ENCODE measurements around the gene TMEM205.
A peak's percentile ranks its signal among the peaks of the same experiment; 100 is the strongest.

DNA sequence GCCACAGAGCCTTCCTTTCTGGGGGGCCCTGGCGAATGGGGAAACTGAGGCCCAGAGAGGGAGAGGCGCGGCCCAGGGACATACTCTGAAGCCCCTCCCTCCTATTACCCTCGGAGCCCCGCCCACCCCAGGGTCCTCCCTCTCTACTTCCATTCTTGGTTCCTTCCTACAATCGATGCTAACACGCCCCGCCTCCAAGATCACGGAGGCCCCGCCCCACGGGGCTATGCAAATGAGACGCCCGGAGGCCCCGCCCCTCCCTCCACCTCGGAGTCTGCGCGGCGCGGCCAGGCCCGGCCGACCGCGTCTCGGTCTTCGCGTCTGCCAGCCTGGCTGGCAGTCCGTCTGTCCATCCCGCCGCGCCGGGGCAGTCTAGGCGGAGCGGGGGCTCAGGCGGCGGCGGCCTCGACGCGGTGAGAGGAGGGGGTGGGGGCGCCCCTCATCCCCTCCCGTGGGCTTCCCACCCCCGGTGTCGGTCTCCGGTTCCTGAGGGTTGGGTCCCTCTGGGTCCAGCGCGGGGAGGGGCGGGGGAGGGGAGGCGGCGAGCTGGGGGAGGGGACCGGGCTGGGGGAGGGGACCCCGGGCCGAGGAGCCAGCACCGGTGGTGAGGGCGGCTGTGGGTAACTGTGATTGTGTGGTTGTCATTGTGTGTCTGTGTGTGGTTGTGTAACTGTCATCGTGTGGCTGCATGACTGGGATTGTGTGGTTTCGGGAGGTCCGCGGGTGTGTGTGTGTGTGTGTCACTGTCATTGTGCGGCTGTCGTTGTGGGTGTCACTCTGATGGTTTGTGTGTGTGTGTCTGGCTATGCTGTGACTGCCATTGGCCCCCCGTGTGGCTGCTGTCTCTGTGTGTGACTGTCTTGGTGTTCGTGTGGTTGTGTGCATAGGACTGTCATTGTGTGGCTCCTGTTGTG is 9.3 kb upstream of the TMEM205 start, which contains the start of gene PLPPR2:
- peak; percentile 2 for TF ChIP-seq POLR2A (IDR thresholded peaks at IDR 0.05; ENCODE audit: low read length)
- TF ChIP-seq GATA1 (IDR thresholded peaks at IDR 0.05; ENCODE audit: low read depth, low read length): no peak
